ENCODE results near the gene ALPI.

Gene ALPI

GRCh38 chr2:232476045-232476444, 20.1 kb downstream of the ALPI start:
- no peak for TF ChIP-seq CTCF (IDR thresholded peaks at IDR 0.05; ENCODE audit: low read depth, low read length)
- TF ChIP-seq, protein P1, sequence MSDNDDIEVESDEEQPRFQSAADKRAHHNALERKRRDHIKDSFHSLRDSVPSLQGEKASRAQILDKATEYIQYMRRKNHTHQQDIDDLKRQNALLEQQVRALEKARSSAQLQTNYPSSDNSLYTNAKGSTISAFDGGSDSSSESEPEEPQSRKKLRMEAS (IDR thresholded peaks at IDR 0.05; ENCODE audit: low read depth, low read length): no peak
- TF ChIP-seq MYC (IDR thresholded peaks at IDR 0.05; ENCODE audit: low read depth, low read length): no peak
- TF ChIP-seq POLR2A (IDR thresholded peaks at IDR 0.05; ENCODE audit: extremely low read depth, insufficient read length): no peak
- H3K4me3 ChIP-seq (ENCODE audit: low read depth, low read length): no peak overlapping the region
- DNase-seq (ENCODE audit: low read depth): no peak

GRCh38 chr2:232476791-232477190, 20.8 kb downstream of the ALPI start:
- no peak overlapping the region for H3K4me3 ChIP-seq (ENCODE audit: low read depth, low read length)
- no peak for TF ChIP-seq CTCF (IDR thresholded peaks at IDR 0.05; ENCODE audit: low read depth, low read length)
- TF ChIP-seq POLR2A (IDR thresholded peaks at IDR 0.05; ENCODE audit: extremely low read depth, insufficient read length): no peak
- TF ChIP-seq MYC (IDR thresholded peaks at IDR 0.05; ENCODE audit: low read depth, low read length): no peak
- TF ChIP-seq, protein P1 (IDR thresholded peaks at IDR 0.05; ENCODE audit: low read depth, low read length): no peak
- no peak for DNase-seq (ENCODE audit: low read depth)

GRCh38 chr2:232477751-232478510, 22.0 kb downstream of the ALPI start:
- H3K4me3 ChIP-seq (ENCODE audit: low read depth, low read length): no peak overlapping the region
- no peak for TF ChIP-seq POLR2A (IDR thresholded peaks at IDR 0.05; ENCODE audit: extremely low read depth, insufficient read length)
- TF ChIP-seq, protein P1 (IDR thresholded peaks at IDR 0.05; ENCODE audit: low read depth, low read length): no peak
- TF ChIP-seq CTCF (IDR thresholded peaks at IDR 0.05; ENCODE audit: low read depth, low read length): no peak
- no peak for TF ChIP-seq MYC (IDR thresholded peaks at IDR 0.05; ENCODE audit: low read depth, low read length)
- no peak for DNase-seq (ENCODE audit: low read depth)

DNA sequence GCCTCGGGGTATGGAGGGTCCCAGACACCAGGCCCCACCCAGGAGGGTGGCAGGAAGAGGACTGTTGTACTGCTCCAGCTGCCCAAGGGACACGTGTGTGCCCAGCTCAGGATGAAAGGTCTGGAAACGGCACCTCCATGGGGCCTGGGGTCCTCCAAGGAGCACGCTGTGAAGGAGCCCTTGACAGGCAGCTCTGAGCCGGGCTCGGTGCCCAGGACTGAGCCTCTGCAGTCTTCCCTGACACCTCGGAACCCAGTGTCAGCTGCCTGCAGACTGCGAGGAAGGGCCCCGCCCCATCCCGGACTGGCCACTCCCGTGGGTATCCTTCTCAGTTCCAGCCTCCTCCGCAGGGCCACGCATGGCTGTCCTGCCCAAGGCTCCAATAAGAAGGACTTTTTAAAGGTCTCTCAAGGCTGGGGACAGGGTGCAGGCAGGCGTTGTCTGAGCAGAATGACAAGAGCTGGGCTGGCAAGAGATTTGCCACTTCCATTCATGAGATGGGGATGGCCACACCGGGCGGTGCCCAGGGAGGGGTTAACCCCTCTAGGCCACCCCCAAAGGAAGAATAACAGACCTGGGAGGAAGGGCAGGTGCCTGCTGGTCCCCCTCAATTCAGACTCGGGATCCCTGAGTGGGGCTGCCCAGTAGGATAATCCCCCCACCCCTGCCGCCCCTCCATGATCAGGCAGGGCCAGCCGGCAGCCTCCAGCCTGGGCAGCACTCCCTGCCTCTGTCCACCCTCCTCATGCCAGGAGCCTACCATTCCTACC, 22.8 kb downstream of the ALPI start:
- DNase-seq (ENCODE audit: low read depth): no peak
- no peak for TF ChIP-seq POLR2A (IDR thresholded peaks at IDR 0.05; ENCODE audit: extremely low read depth, insufficient read length)
- no peak for TF ChIP-seq CTCF (IDR thresholded peaks at IDR 0.05; ENCODE audit: low read depth, low read length)
- TF ChIP-seq, protein P1 (IDR thresholded peaks at IDR 0.05; ENCODE audit: low read depth, low read length): no peak
- no peak for TF ChIP-seq MYC (IDR thresholded peaks at IDR 0.05; ENCODE audit: low read depth, low read length)
- H3K4me3 ChIP-seq (ENCODE audit: low read depth, low read length): no peak overlapping the region

- peak; percentile 25 for DNase-seq (ENCODE audit: low read depth)
- H3K4me3 ChIP-seq (ENCODE audit: low read depth, low read length): no peak overlapping the region
- TF ChIP-seq MYC (IDR thresholded peaks at IDR 0.05; ENCODE audit: low read depth, low read length) (no peak), CTCF (IDR thresholded peaks at IDR 0.05; ENCODE audit: low read depth, low read length) (peak; percentile 14)
These were observed 23.6 kb downstream of the ALPI start for GRCh38 chr2:232479341-232480200.

Measured in NB4 (cell line).